NCI-H2081 (cell line): ENCODE results near the gene EEF1AKMT2.
"Not testable (repeated sequence)": the region's sequence is repeated elsewhere in the genome, so short reads cannot be mapped to it uniquely, and the experiment has no call there.

Experiments used
- DNase-seq, 2 experiments: peaks; one replicate each; lab custom pipeline; 2025; lab: John Stamatoyannopoulos, UW

The EEF1AKMT2 gene

GRCh38 chr10:124791547-124792348, at the start of gene EEF1AKMT2:
Gene EEF1AKMT2, minus strand, starts transcription at chr10:124791887. Its CDS starts 54 bp downstream, at chr10:124791833.
- peak; percentile 67 to 85 for DNase-seq

DNA sequence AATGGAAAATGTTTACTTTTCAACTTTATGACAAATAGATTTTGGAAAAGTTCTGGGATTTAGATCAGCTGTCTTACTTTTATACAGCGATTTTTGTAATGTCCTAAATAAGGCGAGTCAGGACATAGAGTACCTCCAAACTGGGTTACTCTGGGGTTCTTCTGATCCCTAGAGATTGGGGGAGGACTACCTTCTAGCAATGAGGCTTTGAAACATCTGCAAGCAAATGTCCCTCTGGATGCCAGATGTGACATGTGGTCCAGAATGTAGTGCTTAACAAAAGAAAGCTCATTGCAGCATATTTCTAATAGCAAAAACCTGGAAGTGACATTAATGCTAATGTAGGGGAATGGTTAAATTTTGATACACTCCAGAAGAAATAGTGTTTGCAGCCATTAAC, 46.0 kb upstream of the EEF1AKMT2 start:
- no peak for DNase-seq

DNA sequence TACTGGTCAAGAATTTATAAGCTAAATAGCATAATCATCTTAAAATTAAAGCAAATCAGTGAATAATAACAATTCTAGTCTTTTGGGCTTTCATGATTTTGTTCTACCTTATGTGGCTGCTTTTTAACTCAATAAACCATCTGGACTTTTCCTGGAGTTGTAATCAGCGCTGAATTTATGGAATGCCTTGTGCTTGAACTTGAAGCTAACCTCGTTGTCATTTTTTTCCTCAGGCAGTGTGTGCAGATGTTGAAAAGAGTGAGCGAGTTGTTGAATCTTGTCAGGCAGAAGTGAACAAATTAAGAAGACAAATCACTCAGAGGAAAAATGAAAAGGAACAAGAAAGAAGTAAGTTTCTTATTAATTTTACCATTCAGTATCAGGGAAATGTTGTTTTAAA, 39.4 kb upstream of the EEF1AKMT2 start:
- no peak for DNase-seq

DNA sequence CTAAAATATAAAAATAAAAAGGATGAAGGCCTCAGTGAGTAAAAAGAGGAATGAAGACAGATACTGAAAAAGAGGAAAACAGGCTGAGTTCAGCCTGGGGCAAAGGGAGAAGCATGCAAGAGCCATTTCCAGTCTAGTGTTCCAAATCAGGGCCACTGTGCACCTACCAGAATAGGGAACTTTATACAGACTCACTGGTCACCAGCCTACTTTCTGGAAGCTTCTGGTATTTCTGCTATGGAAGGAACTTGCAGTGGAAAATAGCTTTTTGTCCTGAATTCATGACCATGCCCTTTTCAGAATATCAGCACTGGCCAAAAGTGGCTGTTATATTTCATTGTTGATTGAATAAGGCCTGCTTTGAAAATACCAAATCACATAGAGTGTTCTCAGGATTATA, 38.8 kb upstream of the EEF1AKMT2 start:
- DNase-seq, result no peak

GRCh38 chr10:124829447-124830115, 37.9 kb upstream of the EEF1AKMT2 start:
- DNase-seq, result no peak

DNA sequence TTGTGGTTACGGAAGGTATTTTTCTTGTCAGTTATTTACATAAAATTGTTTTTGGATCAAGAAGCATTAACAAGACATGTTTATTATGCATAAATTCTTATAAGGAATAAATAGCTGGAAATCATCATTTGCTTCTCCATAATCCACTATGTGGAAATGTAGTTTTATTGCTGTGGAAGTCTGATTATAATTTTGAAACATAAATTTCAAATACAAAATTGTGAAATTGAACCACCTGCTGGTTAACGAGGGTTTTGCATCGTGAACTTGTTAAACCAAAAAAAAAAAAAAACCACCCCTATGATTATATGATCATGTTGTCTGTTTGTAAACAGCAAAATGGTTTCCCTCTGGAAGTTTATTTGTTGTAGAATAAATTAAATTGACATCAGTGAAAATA, 35.8 kb upstream of the EEF1AKMT2 start:
- DNase-seq, result peak in 1 of 2 experiments; percentile 1

DNA sequence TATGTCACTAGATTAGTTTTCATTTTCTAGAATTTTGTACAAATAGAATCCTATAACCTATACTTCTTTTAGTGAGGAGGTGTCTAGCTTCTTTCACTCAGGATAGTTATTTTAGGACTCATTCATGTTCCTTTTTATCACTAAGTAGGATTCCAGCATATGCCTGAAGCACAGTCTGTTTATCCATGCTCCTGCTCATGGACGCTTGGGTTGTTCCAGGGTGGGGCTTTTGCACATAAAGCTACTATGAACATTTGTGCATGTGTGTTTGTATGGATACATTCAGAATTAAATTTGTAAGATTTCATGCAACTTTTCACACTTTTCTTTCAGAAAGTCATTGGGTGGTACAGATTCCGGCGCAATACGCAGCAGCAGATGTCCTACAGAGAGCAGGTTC, 34.6 kb upstream of the EEF1AKMT2 start:
- no peak for DNase-seq

DNA sequence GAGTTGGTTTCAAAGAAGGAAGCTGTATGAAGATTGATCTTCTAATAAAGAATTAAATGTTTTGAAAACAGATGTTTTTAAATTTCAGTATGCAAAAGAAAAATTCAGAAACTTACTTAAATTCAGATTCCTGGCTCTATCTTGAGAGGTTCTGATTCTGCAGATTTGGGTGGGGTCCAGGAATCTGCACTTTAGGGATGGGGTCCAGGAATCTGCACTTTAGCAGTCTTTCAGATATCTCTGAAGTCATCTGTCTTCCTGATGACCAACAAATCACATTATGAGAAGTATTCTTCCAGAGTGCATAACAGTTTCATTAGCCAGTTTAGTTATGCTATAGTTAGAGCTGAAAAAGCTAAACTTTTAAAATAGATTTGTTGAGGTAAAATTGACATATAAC, 34.0 kb upstream of the EEF1AKMT2 start:
- no peak for DNase-seq

GRCh38 chr10:124824932-124825331, 33.2 kb upstream of the EEF1AKMT2 start:
- DNase-seq, result not testable (repeated sequence)

- DNase-seq, result no peak
Observed at GRCh38 chr10:124824507-124824906, 32.8 kb upstream of the EEF1AKMT2 start.

GRCh38 chr10:124821520-124821919, 29.8 kb upstream of the EEF1AKMT2 start:
- DNase-seq, result no peak

- DNase-seq, result no peak
Observed at GRCh38 chr10:124820121-124820520, 28.4 kb upstream of the EEF1AKMT2 start.

DNA sequence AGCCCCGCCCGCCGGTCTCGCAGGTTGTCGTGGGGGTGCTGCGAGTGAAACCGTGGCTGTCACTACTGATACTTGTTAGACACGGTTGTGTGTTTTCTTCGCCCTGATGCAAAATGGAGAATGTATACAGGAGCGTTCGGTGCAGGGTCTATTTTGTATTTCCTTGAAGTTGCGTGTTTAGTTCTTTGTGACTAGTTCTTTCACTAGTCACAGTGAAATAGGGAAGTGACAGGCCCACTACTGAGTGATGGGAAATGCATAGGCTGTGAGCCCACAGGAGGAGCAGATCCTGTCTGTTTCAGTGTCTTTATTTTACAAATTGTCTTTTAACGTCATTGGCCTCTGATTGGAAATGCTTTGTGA, 10.6 kb upstream of the EEF1AKMT2 start:
- DNase-seq, result no peak

DNA sequence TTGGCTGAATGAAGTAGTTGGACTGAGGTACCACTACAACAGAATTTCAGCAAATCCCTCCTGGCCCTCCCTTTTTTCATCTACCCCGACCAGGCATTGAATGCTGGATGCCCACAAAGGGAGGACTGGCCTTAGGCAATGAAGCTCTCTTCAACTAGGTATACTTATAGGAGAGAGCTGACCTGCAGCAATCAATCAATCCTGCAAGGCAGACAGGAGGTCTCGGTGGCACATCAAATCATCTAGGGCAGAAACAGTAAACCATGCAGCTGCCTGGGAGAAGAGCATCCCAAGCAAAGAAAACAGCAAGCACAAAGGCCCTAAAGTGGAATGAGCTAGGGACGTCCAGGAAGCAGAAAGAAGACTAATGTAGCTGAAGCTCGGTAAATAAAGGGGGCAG, 7.5 kb upstream of the EEF1AKMT2 start:
- no peak for DNase-seq

DNA sequence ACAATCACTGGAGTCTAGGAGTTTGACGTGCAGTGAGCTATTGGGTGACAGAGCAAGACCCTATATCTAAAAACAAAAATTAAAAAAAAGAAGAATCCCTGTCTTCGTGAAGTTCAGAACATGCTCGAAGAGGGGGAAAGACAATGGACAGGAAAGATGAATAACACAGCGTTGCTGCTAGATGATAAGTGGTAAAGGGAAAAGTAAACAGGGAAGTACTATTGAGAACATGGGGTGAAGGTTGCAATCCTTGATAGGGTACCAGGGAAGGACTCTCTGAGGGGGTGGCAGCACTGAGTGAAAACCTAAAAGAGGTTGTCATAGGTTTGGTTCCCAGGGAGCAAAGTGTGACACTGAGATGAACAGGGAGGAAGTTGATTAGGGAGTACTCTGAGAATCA, 7.1 kb upstream of the EEF1AKMT2 start:
- no peak for DNase-seq

GRCh38 chr10:124798364-124798763, 6.7 kb upstream of the EEF1AKMT2 start:
- no peak for DNase-seq

DNA sequence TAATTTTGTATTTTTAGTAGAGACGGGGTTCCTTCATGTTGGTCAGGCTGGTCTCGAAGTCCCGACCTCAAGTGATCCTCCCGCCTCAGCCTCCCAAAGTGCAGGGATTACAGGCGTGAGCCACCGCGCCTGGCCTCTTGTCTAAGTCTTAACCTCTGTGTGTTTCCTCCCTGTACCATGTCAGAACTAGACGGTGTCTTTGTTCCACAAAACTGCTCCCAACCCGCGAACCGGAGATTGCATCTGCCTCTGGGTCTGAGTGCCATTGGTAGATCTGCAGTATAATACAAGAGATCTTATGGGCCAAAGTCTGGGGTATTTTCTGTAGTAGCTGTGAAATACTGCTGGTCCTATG, 1.3 kb upstream of the EEF1AKMT2 start:
- DNase-seq, result no peak

DNA sequence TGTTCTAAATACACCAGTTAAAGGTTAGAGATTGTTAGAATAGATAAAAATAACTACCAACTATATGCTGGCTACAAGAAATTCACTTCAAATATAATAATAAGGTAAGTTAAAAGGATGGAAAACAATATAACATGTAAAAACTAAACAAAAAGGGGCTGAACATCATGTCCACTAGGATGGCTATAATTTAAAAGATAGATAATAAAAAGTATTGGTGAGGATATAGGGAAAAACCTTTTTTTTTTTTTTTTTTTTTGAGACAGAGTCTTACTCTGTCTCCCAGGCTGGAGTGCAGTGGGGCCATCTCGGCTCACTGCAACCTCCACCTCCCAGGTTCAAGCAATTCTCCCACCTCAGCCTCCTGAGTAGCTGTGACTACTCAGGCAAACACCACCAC, 8.8 kb downstream of the EEF1AKMT2 start:
- DNase-seq, result not testable (repeated sequence)

- no peak for DNase-seq
Observed at GRCh38 chr10:124768791-124769190, 22.9 kb downstream of the EEF1AKMT2 start.

GRCh38 chr10:124765256-124765655, 26.4 kb downstream of the EEF1AKMT2 start:
- DNase-seq, result no peak

GRCh38 chr10:124763267-124763666, 28.4 kb downstream of the EEF1AKMT2 start:
- no peak for DNase-seq

GRCh38 chr10:124762281-124762680, 29.4 kb downstream of the EEF1AKMT2 start:
- DNase-seq, result no peak

DNA sequence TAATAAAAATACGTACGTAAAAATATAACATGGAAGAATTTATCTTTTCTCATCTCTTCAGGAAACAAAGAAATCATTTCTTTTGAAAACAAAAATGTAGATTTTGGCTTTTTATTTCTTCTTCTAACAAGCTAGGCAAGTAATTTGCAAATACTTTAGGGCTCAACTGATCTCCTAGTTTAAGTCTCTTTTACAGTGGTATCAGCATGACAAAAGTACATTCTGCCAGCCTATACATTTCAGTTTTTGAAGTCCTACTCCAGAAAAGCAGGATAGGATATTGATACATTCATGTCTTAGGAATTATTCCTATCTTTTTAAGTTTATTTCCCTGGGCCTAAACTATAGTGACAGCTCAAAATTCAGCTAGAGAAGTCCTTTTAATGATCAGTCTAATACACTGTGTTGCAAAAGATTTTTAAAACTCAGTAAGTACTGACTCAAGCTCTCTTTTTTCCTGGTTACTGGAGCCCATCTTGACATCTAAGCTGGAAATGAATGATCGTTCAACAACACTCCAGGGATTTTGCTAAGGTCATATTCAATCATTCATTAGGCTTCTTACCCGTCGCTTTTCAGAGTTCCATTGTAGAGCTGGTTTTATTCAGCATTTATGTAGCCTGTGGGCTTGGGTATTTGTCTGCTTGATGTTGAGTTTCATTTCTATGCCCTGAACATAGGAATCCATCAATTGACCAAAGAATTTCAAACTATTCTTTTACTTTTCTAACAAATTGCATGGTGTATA, 35.4 kb downstream of the EEF1AKMT2 start:
- no peak for DNase-seq
